SIG-M5 treated with dmso at 0.1 percent for 504 hours (cell line): Measurements from ENCODE around the gene MEIS2.
A peak's percentile ranks its signal among the peaks of the same experiment; 100 is the strongest.

Experiments used
- DNase-seq: peaks from one replicate; lab custom pipeline; 2025; ENCODE audit not compliant: unreplicated experiment; lab: John Stamatoyannopoulos, UW

The MEIS2 gene

GRCh38 chr15:36940219-36940618, 160.1 kb downstream of the MEIS2 start:
- DNase-seq = no peak

GRCh38 chr15:36938764-36939163, 161.6 kb downstream of the MEIS2 start:
- DNase-seq = no peak

- DNase-seq = no peak
These were observed 162.2 kb downstream of the MEIS2 start for GRCh38 chr15:36938131-36938530.

DNA sequence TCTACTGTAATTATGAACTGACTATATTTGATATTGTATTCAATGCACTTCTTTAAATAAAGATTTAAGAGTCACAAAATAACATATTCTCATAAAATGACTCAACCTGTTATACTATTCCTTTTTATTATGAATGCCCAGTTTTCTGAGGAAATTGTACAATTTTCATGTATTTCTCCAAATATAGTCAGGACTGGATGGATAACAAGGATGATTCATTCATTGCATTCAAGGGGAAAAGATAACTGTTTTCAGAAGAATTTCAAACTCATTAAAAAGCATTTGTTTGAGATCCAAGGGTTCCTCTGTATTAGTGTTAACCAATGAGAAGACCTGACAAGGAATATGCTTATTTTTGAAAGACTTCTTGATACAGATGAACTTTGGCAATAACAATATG, 163.7 kb downstream of the MEIS2 start:
- no peak for DNase-seq

GRCh38 chr15:36933255-36933990, 166.9 kb downstream of the MEIS2 start:
- DNase-seq = no peak

GRCh38 chr15:36932070-36932469, 168.3 kb downstream of the MEIS2 start:
- no peak for DNase-seq

DNA sequence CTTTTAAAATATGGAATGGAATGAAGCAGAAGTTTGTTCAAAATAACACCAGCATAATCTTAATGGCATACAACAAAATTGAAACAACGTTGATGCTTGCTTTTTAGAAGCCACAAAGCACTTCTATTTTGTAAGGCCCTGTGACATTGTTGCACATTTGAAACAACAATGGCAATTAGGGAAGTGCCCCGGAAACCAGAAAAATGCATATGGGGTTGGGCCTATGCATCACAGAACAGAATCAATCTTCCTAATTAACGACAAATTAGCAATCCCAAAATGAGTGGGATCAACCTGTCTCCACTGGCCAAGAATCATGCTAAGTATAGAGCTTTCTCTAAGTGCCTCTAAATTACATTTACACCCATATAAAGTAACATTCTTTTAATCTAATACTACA, 168.9 kb downstream of the MEIS2 start:
- no peak for DNase-seq

DNA sequence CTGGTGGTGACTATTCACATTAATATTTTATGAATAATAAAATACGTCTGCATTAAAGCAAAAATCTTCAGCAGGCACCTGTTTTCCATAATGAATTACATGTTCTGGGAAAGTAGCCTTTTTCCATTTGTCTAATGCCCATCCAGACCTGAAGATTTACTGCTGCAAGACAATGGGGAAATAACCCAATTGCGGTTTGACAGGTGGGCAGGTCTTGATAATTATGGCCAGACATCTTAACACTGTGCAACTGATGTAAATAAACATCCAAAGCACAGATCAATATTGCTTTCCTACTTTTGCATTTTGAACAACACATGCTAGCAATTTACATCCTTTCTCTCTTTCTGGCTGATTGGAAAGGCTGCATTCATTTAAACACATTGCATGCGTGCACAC, 173.9 kb downstream of the MEIS2 start:
- no peak for DNase-seq

- no peak for DNase-seq
These were observed 174.5 kb downstream of the MEIS2 start for GRCh38 chr15:36925653-36926426.

GRCh38 chr15:36925049-36925448, 175.3 kb downstream of the MEIS2 start:
- DNase-seq = no peak

DNA sequence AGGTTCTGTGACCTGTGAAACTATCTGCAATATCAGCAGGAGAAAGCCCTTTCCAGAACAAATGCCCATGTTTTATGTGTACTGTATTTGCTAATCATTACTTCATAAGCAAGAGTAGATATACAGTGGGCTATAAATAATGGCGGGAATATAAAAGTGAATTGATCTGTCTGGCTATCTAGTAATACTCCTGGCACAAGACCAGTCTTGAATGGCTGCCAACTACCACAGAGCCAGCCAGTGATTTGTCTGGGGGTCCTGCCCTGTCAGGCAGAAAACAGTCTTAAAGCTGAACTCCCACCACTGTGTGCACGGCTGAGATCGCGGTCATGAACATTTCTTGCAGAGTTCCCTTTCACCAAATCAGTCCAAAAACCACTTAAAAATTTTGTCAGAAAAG, 176.3 kb downstream of the MEIS2 start:
- DNase-seq = no peak

GRCh38 chr15:36921484-36922091, 178.8 kb downstream of the MEIS2 start:
- no peak for DNase-seq

DNA sequence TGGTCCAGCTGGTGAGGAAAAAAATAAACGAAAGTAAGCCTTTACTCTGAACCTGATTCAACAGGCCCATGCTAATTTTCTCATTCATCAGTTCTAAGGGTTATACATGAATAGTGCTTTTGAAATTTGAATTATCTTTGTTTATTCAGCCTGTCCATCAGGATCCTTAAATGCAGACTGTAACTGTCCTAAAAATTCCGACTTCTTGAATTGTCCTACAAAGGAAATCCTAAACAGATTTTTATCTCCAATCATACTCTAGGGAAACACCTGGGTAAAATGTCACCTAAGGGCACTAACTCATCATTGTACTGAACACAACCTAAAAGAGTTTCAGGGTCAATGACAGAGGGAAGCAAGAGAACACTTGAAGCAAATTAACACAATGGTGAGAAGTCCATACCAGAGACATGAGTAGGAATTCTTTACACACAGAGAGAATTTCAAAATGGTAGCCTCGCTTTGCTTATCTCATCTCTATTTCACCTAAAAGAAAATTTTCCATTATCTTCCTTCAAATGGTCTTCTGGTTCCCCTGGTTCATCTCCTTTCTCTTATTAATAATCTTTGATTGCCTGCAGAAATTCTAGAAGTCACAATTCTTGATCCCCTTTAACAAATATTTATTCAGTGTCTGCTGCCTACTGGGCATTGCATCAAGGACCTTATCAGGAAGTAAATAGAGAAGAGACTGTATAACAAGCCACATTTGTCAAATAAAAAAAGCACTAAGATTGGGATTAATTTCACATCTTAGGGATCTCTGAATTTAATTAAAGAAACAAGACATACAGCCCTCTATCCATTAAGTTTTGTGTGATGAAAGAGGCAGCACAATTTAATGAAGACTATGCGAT, 182.7 kb downstream of the MEIS2 start:
- no peak for DNase-seq

- DNase-seq = no peak
These were observed 185.2 kb downstream of the MEIS2 start for GRCh38 chr15:36914960-36915808.

GRCh38 chr15:36914466-36914865, 185.9 kb downstream of the MEIS2 start:
- DNase-seq = no peak

DNA sequence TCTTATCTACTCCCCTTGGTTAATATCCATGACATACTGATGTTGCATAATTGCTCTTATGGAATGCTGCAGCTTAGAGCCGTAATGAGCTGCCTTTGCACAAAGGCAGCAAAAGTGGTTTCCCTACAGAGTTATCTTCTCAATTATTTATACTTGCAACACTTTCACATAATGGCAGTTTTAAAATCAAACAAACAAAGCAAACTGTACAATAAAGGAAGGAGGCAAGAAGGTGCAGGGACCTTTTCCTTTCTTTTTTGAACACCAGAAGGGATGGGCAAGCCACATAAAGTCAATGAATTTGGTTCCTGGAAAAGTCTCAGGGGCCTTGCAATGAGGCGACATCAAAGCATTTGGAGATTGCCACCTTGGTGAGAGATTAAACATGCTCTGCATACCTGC, 188.0 kb downstream of the MEIS2 start:
- no peak for DNase-seq

DNA sequence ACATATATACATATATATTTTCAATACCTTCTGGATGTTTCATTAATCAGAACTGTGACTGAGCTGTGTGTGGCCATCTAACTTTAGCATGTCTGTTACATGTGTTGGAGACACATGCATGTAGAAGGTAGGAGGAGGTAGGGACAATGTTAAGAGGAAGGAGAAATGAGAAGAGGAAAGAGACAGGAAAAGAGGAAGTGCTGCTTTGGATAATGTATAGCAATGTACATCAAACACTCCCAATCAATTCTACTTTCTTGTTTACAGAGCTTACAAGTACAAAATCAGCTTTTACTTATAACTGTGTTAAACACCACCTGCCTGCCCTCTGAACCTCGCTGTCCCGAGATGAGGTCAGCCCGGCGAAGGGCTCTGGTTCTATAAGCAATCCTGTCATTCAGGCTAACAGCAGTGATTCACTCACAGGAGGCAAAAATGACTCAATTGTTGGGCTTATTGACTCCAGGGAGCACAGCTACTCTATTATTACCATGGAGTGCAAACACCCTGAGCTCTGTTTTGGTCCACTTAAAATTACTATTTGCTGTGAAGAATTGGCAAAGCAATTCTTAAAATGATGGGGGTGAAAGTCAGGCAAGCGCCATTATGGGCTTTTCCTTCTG, 188.9 kb downstream of the MEIS2 start:
- peak; percentile 23 for DNase-seq

DNA sequence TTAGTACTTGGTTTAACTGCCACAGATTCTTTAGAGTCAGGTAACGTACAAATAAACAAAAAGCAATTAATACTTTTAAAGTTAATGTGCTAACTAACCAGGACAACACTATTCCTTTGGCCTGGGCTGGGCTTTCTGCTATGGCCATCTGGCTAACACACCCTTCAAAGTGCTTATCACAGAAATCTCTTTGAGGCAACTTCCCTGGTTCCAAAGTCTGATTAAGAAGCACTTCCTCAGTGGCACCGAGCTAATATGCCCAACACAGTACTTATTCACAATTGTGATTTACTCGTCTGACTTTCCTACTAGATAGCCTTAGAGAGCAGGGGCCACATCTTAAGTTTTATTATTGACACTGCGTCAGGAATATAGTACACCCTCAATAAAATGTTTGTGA, 191.4 kb downstream of the MEIS2 start:
- DNase-seq = no peak

DNA sequence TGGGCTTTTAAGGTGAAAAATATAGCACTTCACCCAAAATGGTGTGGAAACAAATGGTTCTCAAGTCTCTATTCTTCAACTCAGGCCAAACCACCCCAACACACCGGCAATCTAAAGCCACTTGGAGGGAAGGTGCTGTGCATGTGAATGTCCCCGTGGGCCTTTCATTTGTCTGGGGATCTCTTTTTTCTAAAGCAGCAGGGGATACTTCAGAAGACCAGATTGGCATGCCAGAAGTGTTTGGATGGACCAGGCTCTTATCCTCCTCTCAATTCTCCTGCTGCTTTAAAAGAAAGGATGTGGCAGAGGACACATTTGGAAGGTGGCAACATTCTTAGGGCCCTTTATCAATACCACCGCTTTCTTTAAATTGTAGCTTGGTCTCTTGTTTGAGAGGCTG, 193.1 kb downstream of the MEIS2 start:
- no peak for DNase-seq

DNA sequence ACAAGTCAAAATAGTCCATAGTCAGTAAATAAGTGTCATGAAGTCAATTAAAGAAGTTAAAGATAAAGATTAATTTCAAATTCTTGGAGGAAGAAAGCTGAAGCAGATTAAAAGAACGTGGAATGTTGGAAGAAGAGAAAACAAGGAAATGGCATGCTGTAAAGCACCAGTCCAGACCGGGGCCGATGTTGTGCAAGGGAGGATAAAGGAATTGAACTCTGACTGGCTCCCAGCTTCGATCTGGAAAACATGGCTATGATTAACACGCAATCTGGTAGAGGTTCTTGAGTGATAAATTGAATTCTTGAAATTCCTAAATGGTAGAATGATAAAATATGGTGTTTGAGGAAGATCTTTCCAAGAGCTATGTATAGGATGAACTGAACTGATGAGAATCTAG, 194.4 kb downstream of the MEIS2 start:
- no peak for DNase-seq
